GM23338 (cell line): ENCODE results near the gene LYZL6.

ENCODE experiments used
- EZH2phosphoT487 ChIP-seq: fragments of 200-600 bp; sonication (generic); IDR thresholded peaks from one replicate; pipeline ENCODE4 v1.8.1; 2018; ENCODE audit warnings: antibody characterized with exemption; ENCODE audit not compliant: unreplicated experiment
- TF ChIP-seq, protein P1 (sequence below), 2 experiments: fragments of 200-600 bp in 1 of 2; sonication (generic) in 1 of 2; conservative IDR thresholded peaks; 2 replicates each; pipeline versions ENCODE4 v1.5.1 to v1.6.1; 2016 to 2017; ENCODE audit warnings: antibody characterized with exemption in 2 of 2, low read depth in 2 of 2, mild to moderate bottlenecking in 2 of 2, moderate library complexity in 1 of 2

DNA sequence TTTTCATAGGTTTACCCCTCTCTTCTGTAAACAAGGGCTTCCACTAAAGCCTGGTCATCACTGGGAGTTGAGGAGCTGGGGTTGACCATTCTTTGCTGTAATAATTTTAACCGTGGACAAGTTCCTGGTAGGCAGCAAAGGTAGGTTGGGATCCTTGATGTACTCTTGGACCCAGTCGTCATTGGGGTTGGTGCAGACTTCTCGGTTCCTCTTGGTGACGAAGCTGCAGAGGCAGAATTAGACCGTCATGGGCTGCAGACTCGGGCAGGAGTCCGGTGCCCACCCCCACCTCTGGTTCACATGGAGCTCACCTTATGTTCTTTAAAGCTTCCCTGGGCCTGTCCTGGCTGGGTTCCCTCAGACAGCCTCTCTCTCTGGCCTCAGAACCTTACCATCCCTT lies 34.0 kb upstream of the LYZL6 start:
- TF ChIP-seq, protein P1, sequence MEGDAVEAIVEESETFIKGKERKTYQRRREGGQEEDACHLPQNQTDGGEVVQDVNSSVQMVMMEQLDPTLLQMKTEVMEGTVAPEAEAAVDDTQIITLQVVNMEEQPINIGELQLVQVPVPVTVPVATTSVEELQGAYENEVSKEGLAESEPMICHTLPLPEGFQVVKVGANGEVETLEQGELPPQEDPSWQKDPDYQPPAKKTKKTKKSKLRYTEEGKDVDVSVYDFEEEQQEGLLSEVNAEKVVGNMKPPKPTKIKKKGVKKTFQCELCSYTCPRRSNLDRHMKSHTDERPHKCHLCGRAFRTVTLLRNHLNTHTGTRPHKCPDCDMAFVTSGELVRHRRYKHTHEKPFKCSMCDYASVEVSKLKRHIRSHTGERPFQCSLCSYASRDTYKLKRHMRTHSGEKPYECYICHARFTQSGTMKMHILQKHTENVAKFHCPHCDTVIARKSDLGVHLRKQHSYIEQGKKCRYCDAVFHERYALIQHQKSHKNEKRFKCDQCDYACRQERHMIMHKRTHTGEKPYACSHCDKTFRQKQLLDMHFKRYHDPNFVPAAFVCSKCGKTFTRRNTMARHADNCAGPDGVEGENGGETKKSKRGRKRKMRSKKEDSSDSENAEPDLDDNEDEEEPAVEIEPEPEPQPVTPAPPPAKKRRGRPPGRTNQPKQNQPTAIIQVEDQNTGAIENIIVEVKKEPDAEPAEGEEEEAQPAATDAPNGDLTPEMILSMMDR (conservative IDR thresholded peaks at IDR 0.05; ENCODE audit: low read depth in 2 of 2): no peak
- no peak for TF ChIP-seq EZH2phosphoT487
